Fibroblast of lung (primary cell): ENCODE measurements around the gene NCL. TPM values are rescaled to one million over a fixed set of nuclear protein-coding genes. Genes with fewer than 3 reads are reported as not detected.

Experiments used
- DNase-seq, 2 donors: peaks; one replicate each; pipeline versions ENCODE4 v3.0.0 to v3.0.0-alpha.2; 2010; ENCODE audit warnings: low read depth in 2 of 2
- H2AFZ ChIP-seq: 2 replicates; pipeline ENCODE4 v1.5.1; 2012; ENCODE audit warnings: low read length, control low read depth, inconsistent platforms
- H3K27ac ChIP-seq: 2 replicates; pipeline ENCODE4 v1.5.1; 2011; ENCODE audit warnings: low read length, control low read depth; ENCODE audit not compliant: insufficient read depth
- H3K27me3 ChIP-seq: 2 replicates; pipeline ENCODE4 v1.5.1; 2011; ENCODE audit warnings: mild to moderate bottlenecking, low read length; ENCODE audit not compliant: control insufficient read depth, insufficient read depth
- H3K36me3 ChIP-seq: 2 replicates; pipeline ENCODE4 v1.5.1; 2011; ENCODE audit warnings: low read length; ENCODE audit not compliant: control insufficient read depth, insufficient read depth
- H3K4me1 ChIP-seq: 2 replicates; pipeline ENCODE4 v1.5.1; 2011; ENCODE audit warnings: low read length; ENCODE audit not compliant: control insufficient read depth, insufficient read depth; ENCODE audit errors: extremely low read depth
- H3K4me2 ChIP-seq: 2 replicates; pipeline ENCODE4 v1.5.1; 2011; ENCODE audit warnings: low read length, control low read depth; ENCODE audit not compliant: insufficient read depth; ENCODE audit errors: extremely low read depth
- H3K4me3 ChIP-seq, 4 experiments: fragments of 200-600 bp in 1 of 4; sonication (generic) in 1 of 4; replicated peaks in 1 of 4; 2 replicates each; pipeline ENCODE4 v1.5.1; 2011 to 2016; ENCODE audit warnings: low read length in 4 of 4, low read depth in 3 of 4, mild to moderate bottlenecking in 3 of 4, control low read depth in 2 of 4, inconsistent platforms in 1 of 4, mixed read lengths in 1 of 4; ENCODE audit not compliant: insufficient read depth in 1 of 4; ENCODE audit errors: control extremely low read depth in 1 of 4
- H3K79me2 ChIP-seq: 2 replicates; pipeline ENCODE4 v1.5.1; 2012; ENCODE audit warnings: mild to moderate bottlenecking, low read length, inconsistent platforms; ENCODE audit not compliant: control insufficient read depth, insufficient read depth
- H3K9ac ChIP-seq: 2 replicates; pipeline ENCODE4 v1.5.1; 2011; ENCODE audit warnings: mild to moderate bottlenecking, low read length, control low read depth; ENCODE audit not compliant: insufficient read depth
- H3K9me3 ChIP-seq: 2 replicates; pipeline ENCODE4 v1.5.1; 2012; ENCODE audit warnings: low read depth, low read length; ENCODE audit not compliant: control insufficient read depth, insufficient read depth
- H4K20me1 ChIP-seq: 2 replicates; pipeline ENCODE4 v1.5.1; 2011; ENCODE audit warnings: low read length; ENCODE audit not compliant: control insufficient read depth, insufficient read depth; ENCODE audit errors: extremely low read depth
- CTCF ChIP-seq, 2 donors: IDR thresholded peaks in 1 of 2; conservative IDR thresholded peaks in 1 of 2; 1 replicate in 1 of 2; 2 replicates in 1 of 2; pipeline ENCODE4 v1.5.1; 2011 to 2012; ENCODE audit warnings: low read length in 2 of 2, control low read depth in 1 of 2, inconsistent platforms in 1 of 2, low read depth in 1 of 2, mild to moderate bottlenecking in 1 of 2
- EZH2 ChIP-seq: IDR thresholded peaks from 2 replicates; pipeline ENCODE4 v1.5.1; 2012; ENCODE audit warnings: low read length, control low read depth, mild to moderate bottlenecking; ENCODE audit errors: missing control alignments
- polyA plus RNA-seq, 2 donors: library from polyadenylated mRNA; depleted of rRNA in 1 of 2; stranded (reverse) in 1 of 2; unstranded in 1 of 2; fragments of >200 nt; gene quantifications; 2 replicates each; pipeline ENCODE4 v1.2.1, GENCODE V29; 2011 to 2012; ENCODE audit warnings: missing spikeins in 1 of 2
- total RNA-seq: library from RNA; depleted of rRNA; stranded (reverse); fragments of >200 nt; gene quantifications from 2 replicates; pipeline ENCODE4 v1.2.1, GENCODE V29; 2014

Gene NCL
- total and polyA plus RNA-seq, 2 donors (not counting 1 experiment from before 2014, with no cell fraction given) = 73.5 to 113 TPM

- H3K9ac ChIP-seq = no peak overlapping the region
- no peaks in the 10 kb centered on the region for H4K20me1 ChIP-seq
- H2AFZ ChIP-seq = peak overlapping the region; percentile 76
- no peak overlapping the region for H3K4me2 ChIP-seq
- no peak for DNase-seq
- no peaks in the 10 kb centered on the region for H3K79me2 ChIP-seq
- TF ChIP-seq EZH2 (no peak), CTCF (conservative IDR thresholded peaks at IDR 0.05 in 1 of 2, IDR thresholded peaks at IDR 0.05 in 1 of 2; ENCODE audit: low read depth in 1 of 2, low read length in 2 of 2) (no peak)
- H3K9me3 ChIP-seq = no peaks in the 10 kb centered on the region
- no peaks in the 10 kb centered on the region for H3K4me1 ChIP-seq
- peak overlapping the region in 2 of 4 experiments; percentile 32 to 71 for H3K4me3 ChIP-seq
- H3K27ac ChIP-seq = no peak overlapping the region
- H3K27me3 ChIP-seq = no peaks in the 10 kb centered on the region
- H3K36me3 ChIP-seq = no peaks in the 10 kb centered on the region
Measured at GRCh38 chr2:231412618-231412963, 51.7 kb downstream of the NCL start.

- no peaks in the 10 kb centered on the region for H3K79me2 ChIP-seq
- peak overlapping the region; percentile 35 to 71 (median 46) for H3K4me3 ChIP-seq
- H3K27ac ChIP-seq = no peak overlapping the region
- peak; percentile 86 to 87 for TF ChIP-seq CTCF (conservative IDR thresholded peaks at IDR 0.05 in 1 of 2, IDR thresholded peaks at IDR 0.05 in 1 of 2; ENCODE audit: low read depth in 1 of 2, low read length in 2 of 2)
- no peak for TF ChIP-seq EZH2
- no peaks in the 10 kb centered on the region for H3K36me3 ChIP-seq
- peak overlapping the region; percentile 48 for H3K9ac ChIP-seq
- no peaks in the 10 kb centered on the region for H3K9me3 ChIP-seq
- no peaks in the 10 kb centered on the region for H3K27me3 ChIP-seq
- peak; percentile 72 to 75 for DNase-seq
- peak overlapping the region; percentile 70 for H3K4me2 ChIP-seq
- H2AFZ ChIP-seq = peak overlapping the region; percentile 40
- H4K20me1 ChIP-seq = no peaks in the 10 kb centered on the region
- no peaks in the 10 kb centered on the region for H3K4me1 ChIP-seq
Measured at GRCh38 chr2:231411831-231412617, 52.3 kb downstream of the NCL start.

- Histone ChIP-seq H3K27me3 (no peaks in the 10 kb centered on the region), H4K20me1 (no peaks in the 10 kb centered on the region), H2AFZ (no peak overlapping the region), H3K9ac (no peak overlapping the region), H3K9me3 (no peaks in the 10 kb centered on the region), H3K27ac (no peak overlapping the region), H3K36me3 (no peaks in the 10 kb centered on the region), H3K4me1 (peaks cover 2% of the 10 kb centered on the region), H3K79me2 (no peaks in the 10 kb centered on the region), H3K4me2 (no peak overlapping the region), H3K4me3 (no peak overlapping the region)
- DNase-seq = no peak
- TF ChIP-seq EZH2 = no peak
- TF ChIP-seq CTCF (conservative IDR thresholded peaks at IDR 0.05 in 1 of 2, IDR thresholded peaks at IDR 0.05 in 1 of 2; ENCODE audit: low read depth in 1 of 2, low read length in 2 of 2) = no peak
Measured at GRCh38 chr2:231411237-231411636, 53.0 kb downstream of the NCL start.
